ENCODE results near the gene DTX2.
"Not testable (repeated sequence)": the region's sequence is repeated elsewhere in the genome, so short reads cannot be mapped to it uniquely, and the experiment has no call there.

DTX2 gene

GRCh38 chr7:76513817-76514799 is 52.6 kb downstream of the DTX2 start:
- no peak for DNase-seq

- no peak for DNase-seq
These were observed 53.6 kb downstream of the DTX2 start for GRCh38 chr7:76514926-76515771.

DNA sequence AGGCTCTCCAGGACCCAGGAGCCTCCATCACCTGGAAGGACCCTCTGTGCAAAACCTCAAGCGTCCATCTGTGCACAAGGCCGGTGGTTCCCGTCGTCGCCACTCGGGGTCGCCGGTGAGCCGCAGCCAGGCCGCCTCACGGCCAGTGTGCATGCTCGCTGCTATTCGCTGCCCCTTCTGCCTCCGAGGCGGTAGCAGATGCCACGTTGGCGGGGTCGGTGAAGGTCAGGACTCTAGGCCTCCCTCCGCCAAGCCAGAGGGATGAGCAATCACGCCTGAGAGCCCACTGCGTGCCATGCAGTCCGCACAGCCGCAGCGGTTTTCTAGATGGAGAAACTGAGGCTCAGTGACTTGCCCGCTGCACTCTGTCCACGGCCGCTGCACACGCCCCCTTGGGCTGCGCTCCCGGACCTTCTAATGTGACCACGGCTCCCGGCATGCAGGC is 54.5 kb downstream of the DTX2 start:
- DNase-seq: no peak

- not testable (repeated sequence) for DNase-seq
These were observed 55.4 kb downstream of the DTX2 start for GRCh38 chr7:76516932-76517331.

GRCh38 chr7:76526183-76526582 is 64.7 kb downstream of the DTX2 start:
- not testable (repeated sequence) for DNase-seq

DNA sequence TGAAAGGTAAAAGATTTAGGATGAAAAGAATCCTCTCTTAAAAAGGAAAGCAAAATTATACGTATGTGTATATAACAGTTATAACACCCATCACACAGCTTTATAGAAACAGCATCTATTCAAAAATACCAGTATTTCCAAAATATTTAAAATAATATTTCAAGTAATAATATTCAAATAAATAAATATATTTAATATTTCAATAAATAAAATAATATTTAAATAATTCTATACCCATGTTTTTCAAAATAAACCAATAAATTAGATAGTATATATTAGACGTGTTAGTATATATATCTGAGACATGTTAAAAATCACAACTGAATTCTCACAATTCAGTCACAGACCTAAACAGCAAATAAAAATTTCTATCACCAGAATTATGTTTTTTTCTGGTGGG is 70.1 kb downstream of the DTX2 start:
- not testable (repeated sequence) for DNase-seq

DNA sequence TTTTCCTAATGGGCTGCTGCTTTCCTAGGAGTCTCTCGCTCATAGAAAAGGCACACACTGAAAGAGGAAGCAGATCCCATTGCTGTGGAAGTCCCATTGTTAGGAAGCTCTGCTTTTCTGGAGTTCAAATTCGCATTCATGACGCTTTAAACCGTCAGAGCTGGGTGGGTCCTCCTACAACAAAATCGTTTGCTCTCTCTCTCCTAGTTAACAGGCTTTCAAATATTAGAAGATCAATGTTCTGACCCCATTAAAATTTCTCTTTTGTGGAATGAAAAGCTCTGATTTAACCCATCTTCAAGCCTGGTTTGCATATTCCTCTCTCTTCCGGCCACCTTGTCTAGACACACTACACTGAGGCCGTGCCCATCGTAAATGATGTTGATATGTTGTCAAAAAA is 81.7 kb downstream of the DTX2 start, which contains the start of gene SPDYE16:
TSS of gene SPDYE16 (minus strand) at position 101 of the 400 bp plus-strand sequence. CDS start 1,838 bp downstream, outside the sequence.
- DNase-seq: not testable (repeated sequence)

DNA sequence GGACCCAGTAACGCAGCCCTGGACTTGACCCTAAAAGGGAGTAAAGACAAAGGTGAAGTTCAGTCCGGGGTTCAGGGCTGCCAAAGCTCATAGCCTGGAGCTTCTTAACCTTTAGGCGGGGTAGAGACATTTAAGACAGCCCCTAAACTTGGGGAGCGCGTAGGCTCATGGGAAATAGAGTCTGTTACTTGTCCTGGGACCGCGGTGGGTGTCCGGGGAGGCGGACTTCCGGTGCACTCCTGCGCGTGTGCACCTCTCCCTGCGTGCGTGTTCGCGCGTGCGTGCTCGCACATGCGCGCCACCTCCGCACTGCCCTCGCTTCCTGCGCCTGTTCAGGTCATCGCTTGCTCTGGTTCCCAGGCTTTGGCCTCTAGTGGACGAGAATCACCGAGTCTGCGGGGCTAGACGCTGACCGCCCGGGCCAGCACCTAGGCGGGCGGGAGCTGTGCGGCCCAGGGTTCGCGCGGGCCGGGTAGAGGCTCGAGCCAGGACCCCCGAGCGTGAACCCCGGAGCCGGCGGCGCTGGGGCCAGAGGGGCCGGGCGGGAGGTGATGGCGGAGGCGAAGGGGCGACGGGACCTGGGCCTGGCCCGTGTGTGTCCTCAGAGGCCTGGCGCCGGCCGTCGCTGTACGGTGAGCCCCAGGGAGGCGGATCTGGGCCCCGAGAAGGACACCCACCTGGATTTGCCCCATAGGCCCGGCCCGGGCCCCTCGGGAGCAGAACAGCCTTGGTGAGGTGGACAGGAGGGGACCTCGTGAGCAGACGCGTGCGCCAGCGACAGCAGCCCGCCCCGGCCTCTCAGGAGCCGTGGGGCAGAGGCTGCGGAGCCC is 87.7 kb downstream of the DTX2 start:
- peak; percentile 9 for DNase-seq

DNA sequence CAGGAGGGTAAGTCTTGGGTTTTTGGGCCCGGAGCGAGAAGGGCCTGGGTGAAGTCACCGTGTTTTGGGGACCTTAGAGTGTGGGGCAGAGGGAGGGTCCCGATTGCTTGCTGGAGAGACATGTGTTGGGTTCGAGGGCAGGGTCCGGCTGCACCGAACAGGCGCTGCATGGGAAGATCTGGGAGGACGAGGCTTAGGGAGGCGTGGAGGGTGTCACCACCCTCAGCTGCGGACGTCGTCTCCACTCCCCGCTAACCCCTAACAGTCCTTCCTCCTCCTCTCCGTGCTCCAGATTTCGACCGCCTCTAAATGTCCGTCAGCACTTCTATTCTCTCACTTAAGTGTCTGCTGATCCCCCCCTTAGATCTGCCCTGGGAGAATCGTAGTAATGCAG is 88.3 kb downstream of the DTX2 start:
- DNase-seq: not testable (repeated sequence)

DNA sequence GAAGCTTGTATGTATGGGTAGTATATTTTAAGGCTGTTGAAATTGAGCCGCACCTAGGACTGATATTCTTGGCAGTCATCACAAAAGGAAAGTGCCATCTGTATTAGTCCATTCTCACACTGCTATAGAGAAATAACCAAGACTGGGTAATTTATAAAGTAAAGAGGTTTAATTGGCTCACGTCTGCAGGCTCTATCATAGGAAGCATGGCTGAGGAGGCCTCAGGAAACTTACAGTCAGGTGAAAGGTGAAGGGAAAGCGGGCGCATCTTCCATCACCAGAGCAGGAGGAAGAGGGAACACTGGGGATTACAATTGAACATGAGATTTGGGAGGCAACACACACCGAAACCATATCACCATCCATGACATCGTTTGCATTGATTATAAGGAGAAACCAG is 90.5 kb downstream of the DTX2 start:
- not testable (repeated sequence) for DNase-seq

All from NCI-H2081 treated with DMSO at 0.1 percent for 48 hours (cell line).